A673 (cell line): ENCODE data around the gene PNN.

Experiments
- EZH2 ChIP-seq: fragments of 200-600 bp; sonication (generic); IDR thresholded peaks from 2 replicates; pipeline ENCODE4 v1.6.1; 2017; ENCODE audit warnings: borderline replicate concordance, low read depth, mild to moderate bottlenecking, mixed read lengths, antibody characterized with exemption, low read length; ENCODE audit not compliant: poor library complexity, severe bottlenecking
- TF ChIP-seq, protein P1 (sequence below): fragments of 300-800, 200-600 bp; sonication (generic); conservative IDR thresholded peaks from 2 replicates; pipeline ENCODE4 v1.5.1; 2017; ENCODE audit warnings: low read depth, mild to moderate bottlenecking, antibody characterized with exemption, low read length, moderate library complexity, mixed read lengths

DNA sequence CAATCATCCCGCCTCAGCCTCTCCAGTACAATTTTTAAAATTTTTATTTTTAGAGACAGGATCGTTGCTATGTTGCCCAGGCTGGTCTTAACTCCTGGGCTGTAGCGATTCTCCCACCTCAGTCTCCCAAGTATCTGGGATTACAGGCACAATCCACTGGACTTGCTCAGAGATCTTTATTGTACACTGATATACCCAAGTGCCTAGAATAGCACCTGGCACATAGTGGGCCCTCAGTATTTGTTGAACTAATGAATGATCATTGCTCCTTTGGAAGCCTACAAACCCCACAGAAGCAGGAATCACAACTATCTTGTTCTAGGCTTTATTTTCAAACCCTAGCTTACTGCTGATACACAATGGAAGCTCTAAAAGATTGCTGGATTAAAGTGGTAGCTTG is 1.9 kb upstream of the PNN start:
- TF ChIP-seq, protein P1, sequence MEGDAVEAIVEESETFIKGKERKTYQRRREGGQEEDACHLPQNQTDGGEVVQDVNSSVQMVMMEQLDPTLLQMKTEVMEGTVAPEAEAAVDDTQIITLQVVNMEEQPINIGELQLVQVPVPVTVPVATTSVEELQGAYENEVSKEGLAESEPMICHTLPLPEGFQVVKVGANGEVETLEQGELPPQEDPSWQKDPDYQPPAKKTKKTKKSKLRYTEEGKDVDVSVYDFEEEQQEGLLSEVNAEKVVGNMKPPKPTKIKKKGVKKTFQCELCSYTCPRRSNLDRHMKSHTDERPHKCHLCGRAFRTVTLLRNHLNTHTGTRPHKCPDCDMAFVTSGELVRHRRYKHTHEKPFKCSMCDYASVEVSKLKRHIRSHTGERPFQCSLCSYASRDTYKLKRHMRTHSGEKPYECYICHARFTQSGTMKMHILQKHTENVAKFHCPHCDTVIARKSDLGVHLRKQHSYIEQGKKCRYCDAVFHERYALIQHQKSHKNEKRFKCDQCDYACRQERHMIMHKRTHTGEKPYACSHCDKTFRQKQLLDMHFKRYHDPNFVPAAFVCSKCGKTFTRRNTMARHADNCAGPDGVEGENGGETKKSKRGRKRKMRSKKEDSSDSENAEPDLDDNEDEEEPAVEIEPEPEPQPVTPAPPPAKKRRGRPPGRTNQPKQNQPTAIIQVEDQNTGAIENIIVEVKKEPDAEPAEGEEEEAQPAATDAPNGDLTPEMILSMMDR: no peak
- no peak for TF ChIP-seq EZH2
